OCI-M2 (cell line): ENCODE measurements around the gene TFF3.

Experiments
- DNase-seq: peaks from one replicate; lab custom pipeline; 2025; ENCODE audit not compliant: unreplicated experiment; lab: John Stamatoyannopoulos, UW

TFF3 gene

GRCh38 chr21:42291751-42292562 is 23.3 kb downstream of the TFF3 start:
- no peak for DNase-seq

GRCh38 chr21:42291003-42291750 is 24.0 kb downstream of the TFF3 start:
- DNase-seq = no peak

- no peak for DNase-seq
These were observed 24.7 kb downstream of the TFF3 start for GRCh38 chr21:42290505-42290904.

GRCh38 chr21:42289926-42290325 is 25.3 kb downstream of the TFF3 start:
- DNase-seq = no peak

- no peak for DNase-seq
These were observed 26.2 kb downstream of the TFF3 start for GRCh38 chr21:42288962-42289361.

- no peak for DNase-seq
These were observed 27.8 kb downstream of the TFF3 start for GRCh38 chr21:42287193-42288083.

GRCh38 chr21:42286416-42286815 is 28.8 kb downstream of the TFF3 start:
- no peak for DNase-seq

- no peak for DNase-seq
These were observed 29.5 kb downstream of the TFF3 start for GRCh38 chr21:42285569-42286245.

GRCh38 chr21:42282715-42283114 is 32.5 kb downstream of the TFF3 start:
- DNase-seq = no peak

- no peak for DNase-seq
These were observed 33.2 kb downstream of the TFF3 start for GRCh38 chr21:42282021-42282420.

GRCh38 chr21:42281181-42281680 is 34.0 kb downstream of the TFF3 start:
- no peak for DNase-seq

GRCh38 chr21:42280356-42281180 is 34.6 kb downstream of the TFF3 start:
- no peak for DNase-seq

GRCh38 chr21:42279888-42280287 is 35.3 kb downstream of the TFF3 start:
- no peak for DNase-seq

GRCh38 chr21:42279341-42279871 is 35.8 kb downstream of the TFF3 start:
- DNase-seq = no peak

- no peak for DNase-seq
These were observed 36.6 kb downstream of the TFF3 start for GRCh38 chr21:42278451-42279149.

GRCh38 chr21:42277593-42277992 is 37.6 kb downstream of the TFF3 start:
- no peak for DNase-seq

GRCh38 chr21:42276526-42277154 is 38.6 kb downstream of the TFF3 start:
- DNase-seq = no peak

- no peak for DNase-seq
These were observed 39.1 kb downstream of the TFF3 start for GRCh38 chr21:42276076-42276475.
